Right ventricle myocardium inferior (tissue), 1 donor: ENCODE data around the gene MINDY2. TPM values are rescaled to one million over a fixed set of nuclear protein-coding genes. Genes with fewer than 3 reads are reported as not detected.
"Not testable (repeated sequence)": the region's sequence is repeated elsewhere in the genome, so short reads cannot be mapped to it uniquely, and the experiment has no call there.

Source experiments
- ATAC-seq: fragments of 200-7000 bp; cut with Tn5 transposase; one replicate; pipeline ENCODE4 v1.9.1; 2020; ENCODE audit warnings: mild to moderate bottlenecking, moderate library complexity
- DNase-seq: peaks from one replicate; pipeline ENCODE4 v3.0.0; 2021; ENCODE audit errors: missing footprints
- intact Hi-C: fragments of 100-400 bp; cut with DNase I; formaldehyde crosslinking; loops from one replicate; pipeline ENCODE4 v1.11.0; 2022
- total RNA-seq: library from RNA; stranded (reverse); fragmentation: NEBNext Ultra II Directional; extraction: Animal tissue kit (Norgen Biotek cat#: 25700); gene quantifications from one replicate; pipeline ENCODE4 v1.2.1, GENCODE V29; 2021
- donor health status: DM: no; HTN: yes; CAD: no; lungs with severe emphysema.

Gene MINDY2
- total RNA-seq, 1 donor from 2014 or later, result 38.2 TPM

DNA sequence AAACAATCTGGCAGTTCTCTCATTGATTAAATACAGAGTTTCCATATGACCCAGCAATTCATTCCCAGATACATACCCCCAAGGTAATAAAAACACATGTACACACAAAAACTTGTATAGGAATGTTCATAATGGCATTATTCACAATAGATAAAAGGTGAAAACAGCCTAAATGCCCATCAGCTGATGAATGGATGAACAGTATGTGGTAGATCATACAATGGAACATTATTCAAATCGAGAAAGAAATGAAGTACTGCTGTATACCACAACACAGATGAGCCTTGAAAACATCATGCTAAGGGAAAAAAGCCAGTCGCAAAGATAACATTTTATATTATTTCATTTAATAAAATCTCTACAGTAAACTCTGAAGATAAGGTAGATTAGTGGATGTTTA is 91.2 kb downstream of the MINDY2 start:
- ATAC-seq (no peak), DNase-seq (no peak)
- intact Hi-C loops, result no loop called here

- intact Hi-C loops, result no loop called here
Measured at GRCh38 chr15:58864602-58865424, 93.7 kb downstream of the MINDY2 start.

DNA sequence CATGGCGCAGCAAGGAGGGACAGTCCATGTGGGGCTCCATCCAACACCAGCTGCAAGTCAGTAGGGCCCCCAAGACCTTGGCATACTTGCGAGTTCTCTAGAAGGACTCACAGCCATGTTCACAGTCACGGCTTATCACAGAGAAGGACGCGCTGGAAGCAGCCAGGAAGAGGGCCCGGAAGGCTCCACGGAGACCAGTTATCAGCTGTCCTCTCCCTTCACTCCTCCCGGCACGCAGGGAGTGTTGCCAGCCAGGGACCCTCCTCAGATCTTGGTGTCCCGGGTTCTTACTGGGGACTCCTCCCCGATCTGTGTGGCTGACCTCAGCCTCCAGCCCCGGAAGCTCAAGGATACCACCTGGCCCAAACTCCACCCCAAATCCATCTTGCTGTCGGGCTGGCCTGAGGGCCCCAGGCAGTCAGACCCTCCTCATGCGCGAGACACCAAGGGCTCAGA is 94.4 kb downstream of the MINDY2 start:
- ATAC-seq, result peak; percentile 51
- intact Hi-C loops, result no loop called here
- no peak for DNase-seq

More at GRCh38 chr15:58864602-58865424, 93.7 kb downstream of the MINDY2 start:
- DNase-seq (peak; percentile 72), ATAC-seq (peak; percentile 81)

GRCh38 chr15:58867926-58868325 is 96.8 kb downstream of the MINDY2 start:
- intact Hi-C loops, result no loop called here
- DNase-seq, result no peak
- no peak for ATAC-seq

DNA sequence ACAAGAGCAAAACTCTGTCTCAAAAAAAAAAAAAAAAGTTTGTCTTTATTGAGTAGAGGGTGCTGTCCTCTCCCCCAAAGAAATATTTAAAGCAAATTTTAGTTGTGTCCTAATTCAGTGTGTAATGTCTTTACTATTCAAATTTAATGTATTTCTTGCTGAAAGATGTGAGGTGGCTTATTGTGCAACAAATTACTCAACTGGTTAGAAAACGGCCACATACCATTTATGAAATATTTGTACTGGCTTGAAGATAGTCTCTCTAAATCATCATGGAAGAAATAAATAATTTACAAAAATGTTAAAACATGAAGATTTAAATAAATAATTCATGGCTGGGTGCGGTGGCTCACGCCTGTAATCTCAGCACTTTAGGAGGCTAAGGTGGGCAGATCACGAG is 99.3 kb downstream of the MINDY2 start:
- ATAC-seq (no peak), DNase-seq (no peak)
- intact Hi-C loops, result no loop called here

DNA sequence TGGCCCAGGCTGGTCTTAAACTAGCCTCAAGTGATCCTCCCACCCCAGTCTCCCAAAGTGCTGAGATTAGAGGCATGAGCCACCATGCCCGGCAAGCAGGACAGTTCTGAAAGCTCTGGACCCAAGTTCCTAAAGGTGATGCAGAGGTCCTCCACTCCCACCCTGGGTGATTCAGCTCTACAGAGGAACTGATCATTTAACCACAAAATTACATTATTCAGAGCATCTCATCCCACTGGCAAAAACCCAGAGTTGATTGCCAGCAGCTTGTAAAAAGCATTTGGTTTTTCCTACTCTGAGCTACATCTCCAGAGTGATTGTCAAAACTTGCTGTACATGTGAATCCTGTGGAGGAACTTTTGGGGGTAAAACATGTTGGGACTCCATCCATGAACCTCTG is 102.2 kb downstream of the MINDY2 start:
- DNase-seq (no peak), ATAC-seq (no peak)
- intact Hi-C loops, result no loop called here

DNA sequence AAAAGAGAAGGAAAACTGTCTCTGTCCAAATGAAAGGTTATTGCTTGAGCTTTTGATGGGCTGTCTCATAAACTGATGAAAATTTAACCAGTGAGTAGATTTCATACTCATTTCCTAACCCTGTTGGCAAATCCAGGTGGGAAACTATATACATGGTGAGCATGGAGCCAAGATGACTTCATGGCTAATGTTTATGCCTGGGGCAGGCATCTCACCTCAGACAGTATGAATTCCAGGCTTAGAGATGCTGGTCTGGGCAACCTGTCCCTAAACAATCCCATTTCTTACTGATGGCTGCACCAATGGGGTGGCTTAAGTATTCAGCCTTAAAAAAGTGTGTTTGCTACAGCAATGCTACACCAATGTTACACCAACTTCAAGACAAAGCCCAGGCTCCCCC is 104.2 kb downstream of the MINDY2 start:
- ATAC-seq, result no peak
- intact Hi-C loops, result no loop called here
- DNase-seq, result no peak

GRCh38 chr15:58876306-58877106 is 105.4 kb downstream of the MINDY2 start:
- no peak for DNase-seq
- ATAC-seq, result no peak
- intact Hi-C loops, result no loop called here

DNA sequence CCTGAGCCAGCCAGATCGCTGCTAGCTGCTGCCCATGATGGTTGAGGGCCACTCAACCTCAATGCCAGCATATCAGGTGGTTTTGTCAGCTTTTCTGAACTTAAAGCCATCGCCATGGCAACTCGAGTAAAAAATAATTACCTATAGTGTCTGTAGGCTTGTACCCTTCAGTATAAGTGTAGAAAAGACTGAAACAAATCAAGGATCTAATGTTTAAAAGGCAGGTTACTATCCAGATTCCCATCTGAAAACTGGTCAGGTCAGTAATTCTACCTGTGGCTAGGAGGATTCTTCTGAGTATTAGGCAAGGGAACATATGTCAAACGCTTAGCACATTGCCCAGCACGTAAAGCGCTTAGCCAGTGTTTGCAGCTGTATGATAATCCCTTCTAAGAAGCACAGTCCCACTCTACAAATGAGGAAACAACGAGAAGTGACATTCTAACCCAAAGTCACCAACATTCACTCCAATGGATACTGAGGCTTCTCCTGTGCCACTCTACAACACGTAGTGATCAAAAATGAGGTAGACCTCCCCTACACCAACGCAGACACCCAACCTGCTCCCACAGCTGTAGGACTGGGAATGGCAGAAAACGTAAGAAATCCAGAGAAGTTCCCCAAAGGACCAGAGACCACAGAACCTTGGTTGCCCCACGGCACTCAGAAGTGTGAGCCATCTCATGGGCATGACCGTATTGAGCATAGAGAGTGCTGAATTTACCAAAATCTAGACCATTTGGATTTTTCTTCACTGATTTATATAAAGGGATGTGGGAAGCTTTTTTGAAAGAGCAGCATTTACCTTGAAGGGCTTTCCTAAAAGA is 107.1 kb downstream of the MINDY2 start:
- ATAC-seq (no peak), DNase-seq (no peak)
- intact Hi-C loops, result no loop called here

DNA sequence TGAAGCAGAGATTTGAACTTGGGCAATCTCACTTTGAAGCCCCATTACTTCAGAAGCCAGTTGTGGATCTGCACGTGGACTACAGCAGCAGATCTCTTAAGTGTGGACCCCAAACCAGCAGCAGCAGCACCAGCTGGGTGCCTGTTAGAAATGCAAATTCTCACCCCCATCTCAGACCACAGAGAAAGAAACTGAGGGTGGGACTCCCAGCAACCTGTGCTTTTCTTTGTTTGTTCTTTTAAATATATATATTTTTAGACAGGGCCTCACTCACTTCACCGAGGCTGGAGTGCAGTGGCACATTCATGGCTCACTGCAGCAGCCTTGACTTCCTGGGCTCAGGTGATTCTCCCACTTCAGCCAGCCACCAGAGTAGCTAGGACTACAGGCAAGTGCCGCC is 109.2 kb downstream of the MINDY2 start:
- DNase-seq, result no peak
- intact Hi-C loops, result no loop called here
- no peak for ATAC-seq

GRCh38 chr15:58882243-58882642 is 111.1 kb downstream of the MINDY2 start:
- ATAC-seq (no peak), DNase-seq (no peak)
- intact Hi-C loops, result no loop called here

- ATAC-seq, intact Hi-C loops, DNase-seq: not testable (repeated sequence)
Measured at GRCh38 chr15:58883926-58884325, 112.8 kb downstream of the MINDY2 start.

- intact Hi-C loops, result no loop called here
- ATAC-seq (no peak), DNase-seq (no peak)
Measured at GRCh38 chr15:58886921-58887320, 115.8 kb downstream of the MINDY2 start.

GRCh38 chr15:58889363-58889762 is 118.3 kb downstream of the MINDY2 start:
- intact Hi-C loops, result no loop called here
- no peak for ATAC-seq
- no peak for DNase-seq

GRCh38 chr15:58898150-58898680 is 127.1 kb downstream of the MINDY2 start:
- ATAC-seq (no peak), DNase-seq (no peak)
- intact Hi-C loops, result no loop called here

DNA sequence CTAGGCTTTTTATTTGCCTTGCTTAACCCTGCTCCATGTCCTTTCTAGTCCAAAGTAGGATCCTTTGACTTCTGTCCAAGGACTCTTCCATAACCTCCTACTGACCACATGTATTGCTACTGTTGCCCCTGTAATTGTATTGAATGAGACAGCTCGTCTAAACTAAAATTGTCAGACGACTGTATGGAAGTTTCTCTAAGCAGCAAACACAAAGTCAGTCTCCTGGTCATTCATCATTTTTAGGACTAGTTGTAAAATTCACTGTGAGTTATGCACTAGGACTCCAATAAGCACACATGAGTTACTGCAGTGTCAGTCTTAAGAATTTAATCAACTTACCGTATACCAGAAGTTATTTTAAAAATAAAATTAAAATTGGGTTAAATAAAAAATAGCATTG is 129.5 kb downstream of the MINDY2 start:
- intact Hi-C loops, result no loop called here
- DNase-seq (no peak), ATAC-seq (no peak)

DNA sequence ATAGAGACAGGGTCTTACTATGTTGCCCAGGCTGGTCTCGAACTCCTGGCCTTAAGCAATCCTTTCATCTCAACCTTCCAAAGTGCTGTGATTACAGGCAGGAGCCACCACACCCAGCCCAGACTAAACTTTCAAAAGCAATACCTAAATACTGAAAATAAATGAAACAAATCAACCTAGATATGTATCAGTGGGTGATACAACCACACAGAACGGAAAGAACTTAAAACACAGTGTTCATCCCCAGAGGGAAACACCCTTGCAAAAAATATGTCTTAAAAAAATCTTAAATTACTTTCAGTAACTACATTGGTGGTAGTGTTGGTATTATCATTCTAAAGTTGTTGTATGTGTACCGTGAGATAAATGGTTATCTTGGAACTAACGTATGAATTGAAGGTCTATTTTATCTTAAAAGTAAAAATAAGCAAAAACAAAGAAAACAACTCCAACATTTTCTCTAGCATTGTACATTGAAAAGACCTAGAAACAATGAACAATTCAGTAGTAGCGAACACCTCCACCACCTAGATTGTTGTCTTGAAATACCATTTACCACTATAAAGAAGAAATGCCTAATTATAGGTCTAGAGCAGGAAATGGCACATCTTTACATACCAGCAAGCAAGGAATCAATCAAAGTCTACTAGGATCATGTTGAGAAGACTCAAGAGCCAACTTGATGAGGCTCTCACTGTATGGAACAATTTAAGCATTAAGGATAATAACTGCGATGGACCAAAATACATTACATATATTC is 137.6 kb downstream of the MINDY2 start:
- intact Hi-C loops, result no loop called here
- DNase-seq, result no peak

DNA sequence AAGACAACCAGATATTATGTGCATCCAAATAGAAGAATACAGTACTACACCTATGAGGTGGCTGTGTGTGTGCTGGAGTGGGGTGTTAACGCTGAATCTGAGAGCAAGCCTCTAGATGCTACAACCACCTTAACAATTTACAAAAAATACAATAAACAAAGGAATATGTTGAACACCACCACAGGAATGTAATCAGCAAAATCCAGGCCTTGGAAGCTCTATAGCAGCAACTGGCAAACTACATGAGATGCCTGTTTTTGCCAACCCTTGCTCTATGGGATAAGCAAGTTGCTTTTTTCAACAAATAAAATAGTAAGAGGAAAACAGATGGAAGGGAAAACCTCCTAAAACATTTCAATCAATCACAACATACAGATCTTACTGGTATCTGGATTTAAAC is 138.5 kb downstream of the MINDY2 start:
- ATAC-seq, result no peak
- DNase-seq, result no peak
- intact Hi-C loops, result no loop called here

More for the DNA sequence above, 137.6 kb downstream of the MINDY2 start:
- no peak for ATAC-seq
